Gastrocnemius medialis (tissue), 4 donors: ENCODE results near the gene KISS1R. TPM values are rescaled to one million over a fixed set of nuclear protein-coding genes. Genes with fewer than 3 reads are reported as not detected.

Source experiments
- ATAC-seq, 2 donors: fragments of 150-250 bp; one replicate each; pipeline ENCODE4 v1.9.1; 2016
- DNase-seq, 2 donors: peaks; one replicate each; pipeline ENCODE4 v3.0.0-alpha.2; 2019
- H3K27ac ChIP-seq, 4 donors: fragments of 200-600 bp; sonication (generic); 1 replicate in 1 of 4; 2 replicates in 3 of 4; pipeline ENCODE4 v1.5.1; 2016 to 2018; ENCODE audit warnings: mild to moderate bottlenecking in 2 of 4, moderate library complexity in 1 of 4
- H3K27me3 ChIP-seq, 3 donors: fragments of 200-600 bp; sonication (generic) in 2 of 3; 1 replicate in 1 of 3; 2 replicates in 2 of 3; pipeline versions ENCODE4 v1.5.1 to v1.6.0; 2016 to 2019; ENCODE audit warnings: mild to moderate bottlenecking in 1 of 3, moderate library complexity in 1 of 3
- H3K36me3 ChIP-seq, 2 donors: fragments of 200-600 bp; sonication (generic) in 1 of 2; one replicate each; pipeline ENCODE4 v1.5.1; 2017 to 2018
- H3K4me1 ChIP-seq, 2 donors: fragments of 200-600 bp; sonication (generic) in 1 of 2; one replicate each; pipeline ENCODE4 v1.5.1; 2016 to 2017; ENCODE audit warnings: mild to moderate bottlenecking in 2 of 2
- H3K4me3 ChIP-seq, 4 donors: fragments of 200-600 bp; sonication (generic) in 3 of 4; 1 replicate in 1 of 4; 2 replicates in 3 of 4; pipeline ENCODE4 v1.5.1; 2016 to 2019; ENCODE audit warnings: mild to moderate bottlenecking in 2 of 4
- H3K9me3 ChIP-seq, 3 donors: fragments of 200-600 bp; sonication (generic) in 2 of 3; 1 replicate in 1 of 3; 2 replicates in 2 of 3; pipeline ENCODE4 v1.5.1; 2016 to 2019
- CTCF ChIP-seq, 5 experiments: fragments of 450-650 bp in 3 of 5; fragments of 200-600 bp in 2 of 5; sonication (generic) in 2 of 5; IDR thresholded peaks in 4 of 5; conservative IDR thresholded peaks in 1 of 5; 1 replicate in 4 of 5; 2 replicates in 1 of 5; pipeline ENCODE4 v1.5.1; 2016 to 2019; ENCODE audit warnings: antibody characterized with exemption in 5 of 5, mild to moderate bottlenecking in 3 of 5, moderate library complexity in 3 of 5
- POLR2A ChIP-seq, 2 donors: fragments of 450-650 bp; IDR thresholded peaks; one replicate each; pipeline ENCODE4 v1.6.1; 2017; ENCODE audit warnings: antibody characterized with exemption in 2 of 2, mild to moderate bottlenecking in 2 of 2, moderate library complexity in 2 of 2
- in situ Hi-C, 4 donors: fragments of 200-750 bp; cut with MboI; loops; one replicate each; pipeline versions ENCODE4 v1.15.0 to v1.8.0; 2017; ENCODE audit warnings: low sequenced_read_pairs in 4 of 4
- intact Hi-C: fragments of 100-400 bp; cut with DNase I; formaldehyde crosslinking; loops from one replicate; pipeline ENCODE4 v1.15.1; 2023; ENCODE audit warnings: low total_unique reads
- total RNA-seq, 4 donors: library from RNA; depleted of rRNA; stranded (reverse); fragments of >200 nt; gene quantifications; one replicate each; pipeline versions ENCODE4 v1.1.0 to v1.2.3, GENCODE V29; 2016

Gene KISS1R
- total RNA-seq, 4 donors from 2014 or later = not detected

GRCh38 chr19:925526-926322 lies 8.6 kb downstream of the KISS1R start, which contains the start of gene ARID3A:
ARID3A (plus strand) TSS chr19:926035; CDS start chr19:929529, 3,494 bp downstream.
- H3K4me1 ChIP-seq = peaks cover 5 to 19% of the 10 kb centered on the region in 2 donors
- H3K36me3 ChIP-seq = no peaks in the 10 kb centered on the region
- DNase-seq (peak; percentile 61 to 63), ATAC-seq (peak; percentile 83 to 85)
- peak; percentile 59 to 87 for TF ChIP-seq POLR2A (IDR thresholded peaks at IDR 0.05)
- TF ChIP-seq CTCF (IDR thresholded peaks at IDR 0.05 in 4 of 5, conservative IDR thresholded peaks at IDR 0.05 in 1 of 5) = peak in 3 of 5 experiments; percentile 2 to 18 (median 16)
- peak within 1 kb of the TSS; percentile 86 to 96 (median 93) for H3K4me3 ChIP-seq
- H3K27ac ChIP-seq = peak within 1 kb of the TSS; percentile 81 to 91 (median 86)
- intact Hi-C loops (loop anchor here (1.0 to 10.0 kb wide), 4 partner anchors 10 to 267 kb away; partner anchors contain the start of genes RNF126 and WDR18), in situ Hi-C loops (loop anchor here in 1 of 4 donors (10.0 kb wide), 1 partner anchor 151 kb away; no protein-coding TSS in a partner anchor)
- H3K9me3 ChIP-seq = no peaks in the 10 kb centered on the region
- H3K27me3 ChIP-seq = peaks cover 8% of the 10 kb centered on the region in 3 donors

GRCh38 chr19:926323-926588 lies 9.1 kb downstream of the KISS1R start:
- intact Hi-C loops (loop anchor here (5.0 to 10.0 kb wide), 2 partner anchors 261 to 266 kb away; partner anchors contain the start of gene RNF126), in situ Hi-C loops (loop anchor here in 1 of 4 donors (10.0 kb wide), 1 partner anchor 151 kb away; no protein-coding TSS in a partner anchor)
- H3K36me3 ChIP-seq = no peaks in the 10 kb centered on the region
- no peaks in the 10 kb centered on the region for H3K9me3 ChIP-seq
- peaks cover 5 to 19% of the 10 kb centered on the region in 2 donors for H3K4me1 ChIP-seq
- DNase-seq (no peak), ATAC-seq (no peak)
- peak overlapping the region; percentile 86 to 96 (median 93) for H3K4me3 ChIP-seq
- peak overlapping the region; percentile 74 to 91 (median 86) for H3K27ac ChIP-seq
- peaks cover 3% of the 10 kb centered on the region in 3 donors for H3K27me3 ChIP-seq
- no peak for TF ChIP-seq POLR2A (IDR thresholded peaks at IDR 0.05)
- TF ChIP-seq CTCF (IDR thresholded peaks at IDR 0.05 in 4 of 5, conservative IDR thresholded peaks at IDR 0.05 in 1 of 5) = no peak

- TF ChIP-seq POLR2A (IDR thresholded peaks at IDR 0.05) (no peak), CTCF (IDR thresholded peaks at IDR 0.05 in 4 of 5, conservative IDR thresholded peaks at IDR 0.05 in 1 of 5) (no peak)
- Histone ChIP-seq H3K4me1 (peaks cover 5 to 19% of the 10 kb centered on the region in 2 donors), H3K9me3 (no peaks in the 10 kb centered on the region), H3K4me3 (peak overlapping the region; percentile 86 to 96 (median 93)), H3K36me3 (no peaks in the 10 kb centered on the region), H3K27ac (peak overlapping the region; percentile 74 to 91 (median 86)), H3K27me3 (no peaks in the 10 kb centered on the region)
- in situ Hi-C loops = loop anchor here in 1 of 4 donors (10.0 kb wide), 1 partner anchor 152 kb away; no protein-coding TSS in a partner anchor
- DNase-seq (peak; percentile 44 to 65), ATAC-seq (no peak)
- intact Hi-C loops = loop anchor here (5.0 to 10.0 kb wide), 2 partner anchors 262 to 266 kb away; partner anchors contain the start of gene RNF126
These were observed 9.6 kb downstream of the KISS1R start for GRCh38 chr19:926589-927350.

- H3K9me3 ChIP-seq = no peaks in the 10 kb centered on the region
- peak overlapping the region; percentile 74 to 91 (median 86) for H3K27ac ChIP-seq
- ATAC-seq (no peak), DNase-seq (no peak)
- in situ Hi-C loops (loop anchor here in 1 of 4 donors (10.0 kb wide), 1 partner anchor 153 kb away; no protein-coding TSS in a partner anchor), intact Hi-C loops (loop anchor here (5.0 to 10.0 kb wide), 2 partner anchors 263 to 265 kb away; partner anchors contain the start of gene RNF126)
- peaks cover 5 to 19% of the 10 kb centered on the region in 2 donors for H3K4me1 ChIP-seq
- no peaks in the 10 kb centered on the region for H3K27me3 ChIP-seq
- peak overlapping the region; percentile 86 to 96 (median 93) for H3K4me3 ChIP-seq
- H3K36me3 ChIP-seq = no peaks in the 10 kb centered on the region
- TF ChIP-seq CTCF (IDR thresholded peaks at IDR 0.05 in 4 of 5, conservative IDR thresholded peaks at IDR 0.05 in 1 of 5) = no peak
- TF ChIP-seq POLR2A (IDR thresholded peaks at IDR 0.05) = no peak
These were observed 10.2 kb downstream of the KISS1R start for GRCh38 chr19:927351-927779.
